GM18858 (cell line): ENCODE data around the gene VCPKMT.

ENCODE experiments used
- ATAC-seq: cut with Tn5 transposase; IDR thresholded peaks from one replicate; pipeline ENCODE4 v1.9.1; 2021; ENCODE audit not compliant: unreplicated experiment

The VCPKMT gene

DNA sequence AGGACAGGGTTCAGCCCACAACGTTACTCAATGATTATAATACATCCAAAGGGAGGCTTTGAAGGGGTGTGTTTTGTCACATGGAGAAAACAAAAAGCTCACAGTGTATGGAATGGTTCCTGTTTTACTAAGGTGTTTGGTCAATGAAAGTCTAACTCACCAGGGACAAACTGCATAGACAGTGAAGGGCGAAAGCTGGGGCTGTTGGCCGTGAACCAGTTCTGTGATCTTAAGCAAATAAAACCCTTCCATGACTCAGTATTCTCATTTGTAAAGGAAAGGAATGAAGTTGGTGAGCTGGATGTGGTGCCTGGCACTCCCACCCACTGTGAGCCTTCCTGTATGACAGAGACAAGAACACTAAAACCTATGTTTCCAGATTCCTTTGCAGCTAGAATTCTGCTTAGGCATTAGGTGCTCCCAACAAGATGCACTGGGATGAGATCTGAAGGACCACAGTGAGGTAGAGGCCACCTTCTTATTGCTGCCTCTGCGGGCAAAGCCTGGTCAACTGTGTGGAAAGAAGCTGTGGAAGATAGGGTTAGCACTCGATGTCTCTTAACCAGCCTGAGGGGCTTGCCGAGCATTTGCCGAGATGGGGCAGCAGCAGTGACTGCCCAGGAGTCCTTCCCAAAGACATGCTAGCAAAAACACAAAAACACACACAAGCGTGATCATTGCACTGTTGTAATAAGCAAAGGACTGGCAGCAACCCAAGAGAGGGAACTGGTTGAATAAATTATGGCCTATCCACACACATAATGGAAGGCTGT lies 48.5 kb downstream of the VCPKMT start:
- no peak for ATAC-seq

DNA sequence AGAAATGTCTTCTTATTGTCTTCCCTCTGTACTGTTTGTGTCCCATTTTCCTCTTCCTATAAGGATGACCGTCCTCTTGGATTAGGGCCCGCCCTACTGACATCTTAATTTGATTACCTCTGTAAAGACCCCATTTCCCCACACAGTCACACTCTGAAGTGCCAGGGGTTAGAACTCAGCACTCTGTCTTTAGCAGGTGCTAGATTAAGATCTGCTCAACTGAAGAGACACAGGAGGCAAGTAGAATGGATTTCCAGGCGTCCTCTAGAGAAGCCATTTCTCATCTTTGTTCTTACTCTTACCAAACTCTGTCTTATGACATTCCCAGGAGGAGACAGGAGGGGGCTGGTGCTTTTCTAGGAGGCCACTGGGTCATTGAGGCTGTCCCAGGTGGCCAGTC lies 50.8 kb downstream of the VCPKMT start:
- ATAC-seq: no peak

DNA sequence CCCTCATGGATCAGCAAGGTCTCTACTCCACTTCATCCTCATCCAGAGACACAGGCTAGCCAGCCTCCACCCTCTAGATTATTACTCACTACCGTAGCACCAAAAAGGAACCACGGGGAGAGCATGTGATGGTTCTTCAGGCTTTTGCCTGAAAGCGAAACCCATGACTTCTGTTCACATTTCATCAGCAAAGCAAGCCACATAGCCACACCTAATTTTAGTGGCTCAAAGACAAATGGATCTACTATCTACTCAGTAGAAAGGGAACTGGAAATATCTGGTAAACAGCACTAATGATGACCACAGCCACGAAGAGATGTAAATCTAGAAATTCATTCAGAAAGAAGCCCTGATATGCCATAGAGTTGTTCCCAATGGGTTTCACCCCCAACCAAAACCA lies 51.4 kb downstream of the VCPKMT start:
- ATAC-seq: peak; percentile 65

DNA sequence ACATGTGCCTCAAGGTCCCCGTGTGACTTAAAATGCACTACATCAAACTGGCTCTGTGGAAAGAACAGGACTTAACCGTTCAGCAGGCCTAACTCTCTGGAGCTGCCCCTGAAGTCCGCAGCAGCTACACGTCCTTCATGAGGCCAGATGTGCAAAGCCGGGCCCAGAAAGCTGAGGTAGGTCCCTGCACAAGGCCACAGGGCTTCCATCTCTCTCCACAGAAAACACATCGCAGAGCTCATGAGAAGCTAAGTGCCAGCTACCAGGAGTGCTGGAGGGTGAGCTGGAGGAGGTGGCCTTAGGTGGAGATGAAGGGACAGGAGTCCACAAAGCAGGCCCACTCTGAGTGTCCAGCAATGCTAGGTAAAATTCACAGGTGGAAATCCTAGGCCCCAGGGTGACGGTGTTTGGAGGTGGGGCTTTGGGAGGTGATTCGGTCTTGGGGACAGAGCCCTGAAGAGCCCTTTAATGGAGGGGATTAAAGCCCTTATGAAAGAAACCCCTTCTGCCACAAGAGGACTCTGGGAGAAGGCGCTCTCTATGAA lies 52.4 kb downstream of the VCPKMT start:
- ATAC-seq: no peak

DNA sequence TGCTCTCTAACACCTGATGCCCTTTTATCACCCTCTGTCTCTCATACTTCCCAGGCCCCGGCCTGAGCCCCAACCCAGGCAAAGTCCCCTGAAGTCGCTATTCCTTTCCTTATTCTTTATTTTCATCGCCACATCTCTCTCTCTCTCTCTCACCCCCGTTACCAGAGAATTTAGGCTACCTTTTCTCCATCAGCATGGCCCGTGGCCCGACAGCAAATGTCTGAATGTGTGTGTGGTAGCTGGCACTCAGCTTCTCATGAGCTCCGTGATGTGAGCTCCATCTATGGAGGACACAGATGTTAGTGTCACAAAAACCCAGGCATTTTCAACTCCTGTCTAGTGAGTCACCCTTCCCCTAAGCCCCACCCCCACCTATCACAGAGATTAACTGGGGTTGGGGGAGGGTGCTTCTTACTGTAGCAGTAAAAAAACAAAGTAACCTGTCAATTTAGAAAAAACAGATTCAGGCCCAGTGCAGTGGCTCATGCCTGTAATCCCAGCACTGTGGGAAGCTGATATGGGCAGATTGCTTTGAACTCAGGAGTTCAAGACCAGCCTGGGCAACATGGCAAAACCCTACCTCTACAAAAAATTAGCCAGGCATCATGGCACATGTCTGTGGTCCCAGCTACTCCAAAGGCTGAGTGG lies 53.8 kb downstream of the VCPKMT start:
- no peak for ATAC-seq

DNA sequence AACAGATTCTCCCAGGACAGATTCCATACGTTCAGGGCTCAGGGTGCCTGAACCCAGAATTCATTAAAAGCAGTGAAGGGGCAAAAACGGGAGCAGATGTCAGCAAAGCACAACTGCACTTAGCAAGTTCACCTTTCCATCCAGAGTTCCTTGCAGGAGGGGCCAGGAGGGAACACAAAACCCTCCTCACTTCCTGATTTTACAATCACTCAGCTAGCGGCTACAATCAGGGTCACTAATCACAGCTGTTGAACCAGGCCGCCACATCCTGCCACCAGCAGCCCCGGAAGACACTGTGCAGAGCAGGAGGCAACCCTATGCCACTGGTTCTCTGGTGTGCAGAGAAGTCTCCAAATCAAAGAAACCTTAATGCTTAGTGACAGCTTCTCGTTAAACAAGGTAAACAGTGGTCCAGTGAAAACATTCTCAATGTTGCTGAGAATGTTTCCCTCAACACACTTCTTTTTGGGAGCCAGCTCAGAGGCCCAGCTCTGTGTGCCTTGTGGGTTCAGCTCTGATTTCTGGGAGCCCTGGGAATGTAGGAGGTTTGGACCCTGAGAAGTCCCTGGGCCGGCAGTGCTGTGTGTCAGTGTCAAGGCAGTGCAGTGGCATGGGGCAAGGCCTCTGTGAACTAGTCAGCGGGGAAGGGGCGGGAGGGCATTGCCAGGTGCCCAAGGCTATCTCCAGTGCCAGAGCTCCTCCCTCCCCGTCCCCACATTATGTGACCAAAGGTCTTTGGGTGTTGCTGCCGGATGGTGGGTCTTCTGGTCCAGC lies 54.5 kb downstream of the VCPKMT start:
- peak; percentile 30 for ATAC-seq

DNA sequence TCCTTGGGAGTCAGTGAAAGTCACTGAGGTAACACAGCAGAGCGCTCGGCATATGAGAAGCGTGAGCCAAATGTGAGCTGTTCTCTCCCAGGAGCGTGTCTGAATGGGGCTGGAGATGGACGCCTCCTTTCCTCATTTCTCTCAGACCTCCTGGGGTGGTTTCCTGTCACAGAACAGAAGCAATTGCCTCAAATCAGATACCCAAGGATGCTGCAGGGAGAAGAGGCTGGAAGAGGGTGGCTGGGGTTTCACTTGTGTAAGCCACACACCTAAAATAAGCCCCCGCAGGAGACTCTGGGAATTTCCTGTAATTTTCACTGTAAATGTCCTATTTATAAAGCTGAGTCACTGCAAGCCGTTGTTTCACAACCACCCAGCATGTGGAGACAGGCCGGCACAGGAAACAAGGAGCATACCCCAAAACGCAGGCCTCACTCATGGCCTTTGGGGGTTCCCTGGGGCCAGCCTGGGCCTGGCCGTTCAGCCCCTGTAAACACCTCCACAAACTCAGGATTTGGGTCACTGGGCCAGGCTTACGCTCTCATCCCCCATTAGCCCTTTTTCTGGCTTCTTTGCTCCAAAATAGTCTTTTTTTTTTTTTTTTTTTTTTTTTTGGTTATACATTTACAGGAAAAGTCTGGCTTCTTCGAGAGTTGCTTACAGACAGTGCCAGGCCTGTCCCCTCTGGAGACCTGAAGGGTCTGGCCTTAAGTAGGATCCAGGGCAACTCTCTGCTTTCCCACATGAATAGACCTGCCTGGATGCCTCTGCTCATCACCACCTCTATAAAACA lies 55.3 kb downstream of the VCPKMT start:
- no peak for ATAC-seq

DNA sequence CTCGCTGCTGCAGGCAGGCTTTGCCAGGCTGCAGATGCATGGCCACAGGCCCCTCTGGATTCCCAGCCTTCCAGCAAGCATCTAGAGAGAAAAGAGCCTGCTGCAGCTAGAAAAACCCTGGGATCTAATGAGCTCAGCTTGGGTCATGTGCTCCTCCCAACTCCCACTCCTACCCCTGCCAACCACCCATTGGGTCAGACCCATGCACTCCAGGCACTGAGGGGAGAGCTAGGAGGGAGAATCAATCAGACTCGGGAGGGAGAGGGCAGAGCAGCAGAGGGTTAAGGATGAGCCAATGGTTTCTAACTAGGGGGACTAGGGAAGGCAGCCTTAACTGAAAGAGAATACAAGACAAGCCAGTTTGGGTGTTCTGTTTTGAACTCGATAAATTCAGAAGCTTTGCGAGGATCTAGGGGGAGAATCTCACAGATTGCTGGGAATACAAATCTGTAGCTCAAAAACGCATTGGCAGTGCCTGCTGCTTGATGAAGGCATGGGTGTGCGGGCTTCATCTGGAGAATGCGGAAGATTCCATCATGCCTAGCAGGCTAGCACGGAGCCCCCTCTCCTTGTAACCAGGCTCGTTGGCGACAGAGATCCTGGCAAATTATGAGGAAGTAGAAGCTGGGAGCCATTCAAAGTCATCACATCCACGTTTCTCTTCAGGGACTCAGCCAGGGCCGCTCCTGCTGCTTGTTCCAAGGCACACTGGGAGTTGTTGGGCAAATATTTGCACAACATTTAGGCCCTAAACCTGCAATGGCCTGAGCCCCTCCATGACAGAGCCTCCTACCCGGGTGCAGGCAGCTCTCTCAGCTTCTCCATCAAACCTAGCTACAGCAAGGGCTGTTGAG lies 56.4 kb downstream of the VCPKMT start:
- no peak for ATAC-seq
